H1 (cell line): Measurements from ENCODE around the gene TSSC4. TPM values are rescaled to one million over a fixed set of nuclear protein-coding genes. Genes with fewer than 3 reads are reported as not detected.

Source experiments
- CTCF ChIA-PET: fragments of 300-600 bp; sonication (Branson Sonifier 250); formaldehyde crosslinking; loops from one replicate; lab custom pipeline; 2021; ENCODE audit not compliant: partially characterized antibody; lab: Charles Lee
- POLR2A ChIA-PET: fragments of 300-600 bp; sonication (Branson Sonifier 250); formaldehyde crosslinking; loops from one replicate; lab custom pipeline; 2021; ENCODE audit warnings: inconsistent platforms; ENCODE audit not compliant: partially characterized antibody; lab: Charles Lee
- DNase-seq, 2 experiments: peaks; one replicate each; pipeline versions ENCODE4 v3.0.0 to v3.0.0-alpha.2; 2010 to 2022; ENCODE audit warnings: low spot score in 2 of 2, low read depth in 1 of 2, mixed read lengths in 1 of 2
- FAIRE-seq: peaks from 2 replicates; lab custom pipeline; 2011; peaks lifted over from hg19 to GRCh38; lab: Jason Lieb, UNC
- H2AFZ ChIP-seq: 2 replicates; pipeline ENCODE4 v1.8.1; 2012; ENCODE audit warnings: low read length, inconsistent platforms
- H2AK5ac ChIP-seq: 2 replicates; pipeline ENCODE4 v1.6.1; 2013; ENCODE audit warnings: low read depth, low read length
- H2BK120ac ChIP-seq: replicated peaks from 2 replicates; pipeline ENCODE3; 2013; ENCODE audit warnings: low read depth, low read length, inconsistent platforms
- H2BK12ac ChIP-seq: 2 replicates; pipeline ENCODE4 v1.6.1; 2013; ENCODE audit warnings: low read depth, low read length
- H2BK15ac ChIP-seq: 2 replicates; pipeline ENCODE4 v1.6.1; 2013; ENCODE audit warnings: low read length
- H2BK20ac ChIP-seq: 2 replicates; pipeline ENCODE4 v1.6.1; 2013; ENCODE audit warnings: low read length
- H2BK5ac ChIP-seq: 2 replicates; pipeline ENCODE4 v1.6.1; 2013; ENCODE audit warnings: low read depth, low read length
- H3K14ac ChIP-seq: 2 replicates; pipeline ENCODE4 v1.6.1; 2013; ENCODE audit warnings: inconsistent platforms; ENCODE audit not compliant: insufficient read length
- H3K18ac ChIP-seq: 2 replicates; pipeline ENCODE4 v1.6.1; 2013; ENCODE audit warnings: low read length; ENCODE audit errors: extremely low read depth
- H3K23ac ChIP-seq: 2 replicates; pipeline ENCODE4 v1.6.1; 2013; ENCODE audit warnings: inconsistent platforms; ENCODE audit not compliant: insufficient read length
- H3K23me2 ChIP-seq: 2 replicates; pipeline ENCODE4 v1.6.1; 2013; ENCODE audit warnings: low read depth, low read length
- H3K27ac ChIP-seq: 2 replicates; pipeline ENCODE4 v1.6.1; 2011; ENCODE audit warnings: low read depth, low read length, inconsistent platforms
- H3K27me3 ChIP-seq, 4 experiments: replicated peaks in 1 of 4; 1 replicate in 1 of 4; 2 replicates in 3 of 4; pipeline versions ENCODE4 v1.6.1 to v1.8.1; 2011 to 2013; ENCODE audit warnings: low read length in 3 of 4, mild to moderate bottlenecking in 3 of 4, inconsistent platforms in 2 of 4, mixed read lengths in 2 of 4, moderate library complexity in 1 of 4; ENCODE audit not compliant: control insufficient read depth in 3 of 4, insufficient read depth in 3 of 4; ENCODE audit errors: extremely low read depth in 1 of 4
- H3K36me3 ChIP-seq, 4 experiments: 2 replicates each; pipeline versions ENCODE4 v1.6.1 to v1.8.1; 2011 to 2013; ENCODE audit warnings: mild to moderate bottlenecking in 4 of 4, low read length in 3 of 4, moderate library complexity in 2 of 4, control low read depth in 1 of 4, inconsistent platforms in 1 of 4; ENCODE audit not compliant: insufficient read depth in 4 of 4, control insufficient read depth in 2 of 4
- H3K4ac ChIP-seq: replicated peaks from 2 replicates; pipeline ENCODE3; 2013; ENCODE audit warnings: low read length, low read depth, mixed read lengths, inconsistent platforms; ENCODE audit not compliant: insufficient read length
- H3K4me1 ChIP-seq, 4 experiments: replicated peaks in 1 of 4; 1 replicate in 1 of 4; 2 replicates in 3 of 4; pipeline versions ENCODE4 v1.6.1 to v1.8.1; 2011 to 2013; ENCODE audit warnings: low read length in 3 of 4, inconsistent platforms in 2 of 4, mixed read lengths in 1 of 4; ENCODE audit not compliant: insufficient read depth in 4 of 4, control insufficient read depth in 3 of 4
- H3K4me2 ChIP-seq, 2 experiments: 2 replicates each; pipeline versions ENCODE4 v1.6.1 to v1.8.1; 2011 to 2013; ENCODE audit warnings: low read depth in 2 of 2, low read length in 2 of 2, control low read depth in 1 of 2, inconsistent platforms in 1 of 2, mild to moderate bottlenecking in 1 of 2; ENCODE audit not compliant: insufficient read depth in 1 of 2
- H3K4me3 ChIP-seq, 4 experiments: fragments of 200-600, 300-600 bp in 1 of 4; sonication (generic), shearing (Covaris generic), sonication (Bioruptor Twin) in 1 of 4; 2 replicates each; pipeline versions ENCODE4 v1.5.1 to v1.8.1; 2011 to 2016; ENCODE audit warnings: low read length in 4 of 4, low read depth in 3 of 4, control low read depth in 2 of 4, inconsistent platforms in 2 of 4, mild to moderate bottlenecking in 2 of 4, mixed read lengths in 1 of 4, moderate library complexity in 1 of 4; ENCODE audit not compliant: insufficient read depth in 2 of 4; ENCODE audit errors: extremely low read depth in 1 of 4
- H3K56ac ChIP-seq: replicated peaks from 2 replicates; pipeline ENCODE3; 2013; ENCODE audit warnings: low read depth, mild to moderate bottlenecking, mixed read lengths, low read length, inconsistent platforms; ENCODE audit not compliant: insufficient read length
- H3K79me1 ChIP-seq: 2 replicates; pipeline ENCODE4 v1.6.1; 2013; ENCODE audit warnings: low read depth, low read length, control low read depth
- H3K79me2 ChIP-seq, 2 experiments: 2 replicates each; pipeline versions ENCODE4 v1.6.1 to v1.8.1; 2012 to 2013; ENCODE audit warnings: low read length in 2 of 2, mild to moderate bottlenecking in 2 of 2, inconsistent platforms in 1 of 2; ENCODE audit not compliant: insufficient read depth in 2 of 2, control insufficient read depth in 1 of 2
- H3K9ac ChIP-seq, 4 experiments: replicated peaks in 1 of 4; 1 replicate in 1 of 4; 2 replicates in 3 of 4; pipeline versions ENCODE4 v1.6.1 to v1.8.1; 2011 to 2013; ENCODE audit warnings: low read depth in 3 of 4, low read length in 3 of 4, control low read depth in 2 of 4, mild to moderate bottlenecking in 2 of 4, moderate library complexity in 2 of 4, inconsistent platforms in 1 of 4; ENCODE audit errors: extremely low read depth in 1 of 4
- H3K9me3 ChIP-seq, 2 experiments: 2 replicates each; pipeline versions ENCODE4 v1.6.1 to v1.8.1; 2012 to 2013; ENCODE audit warnings: mild to moderate bottlenecking in 2 of 2, moderate library complexity in 2 of 2, control low read depth in 1 of 2, inconsistent platforms in 1 of 2, low read depth in 1 of 2, low read length in 1 of 2, mixed read lengths in 1 of 2; ENCODE audit not compliant: insufficient read depth in 2 of 2
- H4K20me1 ChIP-seq, 2 experiments: replicated peaks in 1 of 2; 2 replicates each; pipeline versions ENCODE3 to v1.8.1; 2011 to 2013; ENCODE audit warnings: inconsistent platforms in 2 of 2, low read length in 2 of 2, mild to moderate bottlenecking in 1 of 2; ENCODE audit not compliant: insufficient read depth in 2 of 2, control insufficient read depth in 1 of 2
- H4K5ac ChIP-seq: 2 replicates; pipeline ENCODE4 v1.6.1; 2013; ENCODE audit warnings: low read length, low read depth, mixed read lengths, inconsistent platforms; ENCODE audit not compliant: insufficient read length
- H4K8ac ChIP-seq: 2 replicates; pipeline ENCODE4 v1.8.0; 2013; ENCODE audit warnings: mild to moderate bottlenecking, moderate library complexity, low read length, inconsistent platforms; ENCODE audit not compliant: insufficient read depth; ENCODE audit errors: extremely low read depth
- H4K91ac ChIP-seq: replicated peaks from 2 replicates; pipeline ENCODE3; 2013; ENCODE audit warnings: low read length, mixed read lengths, inconsistent platforms; ENCODE audit not compliant: insufficient read length
- ATF2 ChIP-seq: IDR thresholded peaks from 2 replicates; pipeline ENCODE4 v1.6.1; 2012; ENCODE audit warnings: low read length, inconsistent platforms
- ATF3 ChIP-seq: IDR thresholded peaks from 2 replicates; pipeline ENCODE4 v1.6.1; 2011; ENCODE audit warnings: low read depth, mild to moderate bottlenecking, low read length; ENCODE audit not compliant: insufficient read depth
- BACH1 ChIP-seq: IDR thresholded peaks from 2 replicates; pipeline ENCODE4 v1.6.1; 2012; ENCODE audit warnings: low read length, improper control_type of control experiment
- GABPA ChIP-seq: IDR thresholded peaks from 2 replicates; pipeline ENCODE4 v1.6.1; 2011; ENCODE audit warnings: mild to moderate bottlenecking, low read length, moderate library complexity, borderline replicate concordance; ENCODE audit not compliant: insufficient read depth
- GTF2F1 ChIP-seq: IDR thresholded peaks from 2 replicates; pipeline ENCODE4 v1.6.1; 2012; ENCODE audit warnings: low read depth, low read length, improper control_type of control experiment, borderline replicate concordance
- HDAC6 ChIP-seq: IDR thresholded peaks from one replicate; pipeline ENCODE4 v1.7.1; 2012; ENCODE audit warnings: low read depth, mild to moderate bottlenecking, inconsistent platforms, low read length, moderate library complexity
- NANOG ChIP-seq: IDR thresholded peaks from 2 replicates; pipeline ENCODE4 v1.6.1; 2011; ENCODE audit warnings: low read length, low read depth, mild to moderate bottlenecking, inconsistent platforms; ENCODE audit not compliant: insufficient read depth, poor library complexity, severe bottlenecking
- RXRA ChIP-seq: IDR thresholded peaks from 2 replicates; pipeline ENCODE4 v1.6.1; 2011; ENCODE audit warnings: low read depth, mild to moderate bottlenecking, low read length, moderate library complexity; ENCODE audit not compliant: insufficient read depth
- SP2 ChIP-seq: IDR thresholded peaks from 2 replicates; pipeline ENCODE4 v1.6.1; 2012; ENCODE audit warnings: mild to moderate bottlenecking, low read length, inconsistent platforms
- TAF7 ChIP-seq: optimal IDR thresholded peaks from 2 replicates; pipeline ENCODE3; 2011; ENCODE audit warnings: low read depth, mild to moderate bottlenecking, inconsistent platforms, low read length, moderate library complexity, borderline replicate concordance
- ZNF274 ChIP-seq: IDR thresholded peaks from 2 replicates; pipeline ENCODE4 v1.7.0; 2012; ENCODE audit warnings: low read length, borderline replicate concordance; ENCODE audit errors: extremely low read depth
- WGBS, 2 experiments: shearing (Covaris generic) in 1 of 2; methylation state at CpG; one replicate each; pipeline versions ENCODE4 v1.1.6 to v1.1.7; 2013 to 2015; ENCODE audit warnings: low lambda C conversion rate in 2 of 2, mixed read lengths in 2 of 2, inconsistent platforms in 1 of 2, low coverage in 1 of 2, missing lambda C conversion rate in 1 of 2; ENCODE audit not compliant: insufficient replicate concordance in 2 of 2, insufficient coverage in 1 of 2, insufficient read length in 1 of 2; ENCODE audit errors: extremely low coverage in 1 of 2, missing lambda C conversion rate in 1 of 2; 5-methylcytosine and 5-hydroxymethylcytosine counted together
- polyA plus RNA-seq, 7 experiments: library from polyadenylated mRNA; depleted of rRNA in 3 of 7; stranded (reverse) in 5 of 7; unstranded in 2 of 7; fragments of >200 nt in 5 of 7; fragments of 200-250 nt in 2 of 7; gene quantifications; 1 replicate in 5 of 7; 2 replicates in 1 of 7; 4 replicates in 1 of 7; pipeline versions ENCODE4 v1.2.1 to v1.2.3, GENCODE V29; 2011 to 2013; ENCODE audit warnings: missing spikeins in 2 of 7, mixed read lengths in 2 of 7
- total RNA-seq: library from RNA; stranded (reverse); fragmentation: NEBNext Ultra II Directional; extraction: Animal tissue kit (Norgen Biotek cat#: 25700); gene quantifications from 2 replicates; pipeline ENCODE4 v1.2.1, GENCODE V29; 2021

TSSC4 gene
- total and polyA plus RNA-seq, 2 of the 8 experiments (the other 6 are each of a cell fraction or from before 2014, with no cell fraction given) = 34.0 to 39.3 TPM

- Histone ChIP-seq H3K27me3 (peaks cover 27 to 64% (median 51%) of the 10 kb centered on the region in 4 experiments), H3K36me3 (no peaks in the 10 kb centered on the region), H3K79me2 (no peaks in the 10 kb centered on the region), H3K18ac (no peak overlapping the region), H2BK15ac (no peak overlapping the region), H3K4ac (no peak overlapping the region), H2AFZ (no peak overlapping the region), H3K23me2 (peaks cover 7% of the 10 kb centered on the region; the same call in 1 of the 2 replicates), H3K4me1 (peaks cover 0 to 3% (median 3%) of the 10 kb centered on the region in 4 experiments; a peak in 2 of 7 replicates), H3K23ac (no peak overlapping the region), H2BK12ac (no peak overlapping the region), H4K8ac (no peak overlapping the region), H3K9me3 (no peaks in the 10 kb centered on the region), H3K14ac (no peak overlapping the region), H2BK20ac (no peak overlapping the region), H3K79me1 (no peaks in the 10 kb centered on the region), H2BK5ac (no peak overlapping the region), H2AK5ac (no peak overlapping the region), H3K27ac (no peak overlapping the region), H2BK120ac (no peak overlapping the region), H4K91ac (no peak overlapping the region), H4K20me1 (peaks cover 2 to 3% of the 10 kb centered on the region in 2 experiments), H3K56ac (no peak overlapping the region), H3K4me3 (peak overlapping the region in 1 of 4 experiments; percentile 70; a peak in 1 of 8 replicates), H4K5ac (no peak overlapping the region), H3K9ac (no peak overlapping the region), H3K4me2 (peak overlapping the region in 1 of 2 experiments; percentile 53; a peak in 1 of 4 replicates)
- ChIA-PET POLR2A (no interaction called here), CTCF (interaction anchor here (1.1 to 3.9 kb wide), 4 partner anchors 16 to 448 kb away, joined by 4 to 33 read pairs (median 4); no protein-coding TSS in a partner anchor)
- DNase-seq = no peak
- WGBS, 2 experiments = 78% methylated on average over 11 of the region's 11 CpGs; no CpG with 5 or more reads in 1 of the 2 experiments
- no peak for FAIRE-seq
- TF ChIP-seq SP2 (no peak), NANOG (no peak), ZNF274 (no peak), ATF2 (no peak), RXRA (no peak), GABPA (no peak), BACH1 (no peak), TAF7 (no peak), HDAC6 (no peak), ATF3 (no peak), GTF2F1 (no peak)
These were observed 42.9 kb downstream of the TSSC4 start for GRCh38 chr11:2443406-2443805.
